Fibroblast of lung (primary cell): ENCODE data around the gene HPS1. TPM values are rescaled to one million over a fixed set of nuclear protein-coding genes. Genes with fewer than 3 reads are reported as not detected.

ENCODE experiments used
- DNase-seq, 2 donors: peaks; one replicate each; pipeline versions ENCODE4 v3.0.0 to v3.0.0-alpha.2; 2010; ENCODE audit warnings: low read depth in 2 of 2
- H2AFZ ChIP-seq: 2 replicates; pipeline ENCODE4 v1.5.1; 2012; ENCODE audit warnings: low read length, control low read depth, inconsistent platforms
- H3K27ac ChIP-seq: 2 replicates; pipeline ENCODE4 v1.5.1; 2011; ENCODE audit warnings: low read length, control low read depth; ENCODE audit not compliant: insufficient read depth
- H3K27me3 ChIP-seq: 2 replicates; pipeline ENCODE4 v1.5.1; 2011; ENCODE audit warnings: mild to moderate bottlenecking, low read length; ENCODE audit not compliant: control insufficient read depth, insufficient read depth
- H3K36me3 ChIP-seq: 2 replicates; pipeline ENCODE4 v1.5.1; 2011; ENCODE audit warnings: low read length; ENCODE audit not compliant: control insufficient read depth, insufficient read depth
- H3K4me1 ChIP-seq: 2 replicates; pipeline ENCODE4 v1.5.1; 2011; ENCODE audit warnings: low read length; ENCODE audit not compliant: control insufficient read depth, insufficient read depth; ENCODE audit errors: extremely low read depth
- H3K4me2 ChIP-seq: 2 replicates; pipeline ENCODE4 v1.5.1; 2011; ENCODE audit warnings: low read length, control low read depth; ENCODE audit not compliant: insufficient read depth; ENCODE audit errors: extremely low read depth
- H3K4me3 ChIP-seq, 4 experiments: fragments of 200-600 bp in 1 of 4; sonication (generic) in 1 of 4; replicated peaks in 1 of 4; 2 replicates each; pipeline ENCODE4 v1.5.1; 2011 to 2016; ENCODE audit warnings: low read length in 4 of 4, low read depth in 3 of 4, mild to moderate bottlenecking in 3 of 4, control low read depth in 2 of 4, inconsistent platforms in 1 of 4, mixed read lengths in 1 of 4; ENCODE audit not compliant: insufficient read depth in 1 of 4; ENCODE audit errors: control extremely low read depth in 1 of 4
- H3K79me2 ChIP-seq: 2 replicates; pipeline ENCODE4 v1.5.1; 2012; ENCODE audit warnings: mild to moderate bottlenecking, low read length, inconsistent platforms; ENCODE audit not compliant: control insufficient read depth, insufficient read depth
- H3K9ac ChIP-seq: 2 replicates; pipeline ENCODE4 v1.5.1; 2011; ENCODE audit warnings: mild to moderate bottlenecking, low read length, control low read depth; ENCODE audit not compliant: insufficient read depth
- H3K9me3 ChIP-seq: 2 replicates; pipeline ENCODE4 v1.5.1; 2012; ENCODE audit warnings: low read depth, low read length; ENCODE audit not compliant: control insufficient read depth, insufficient read depth
- H4K20me1 ChIP-seq: 2 replicates; pipeline ENCODE4 v1.5.1; 2011; ENCODE audit warnings: low read length; ENCODE audit not compliant: control insufficient read depth, insufficient read depth; ENCODE audit errors: extremely low read depth
- CTCF ChIP-seq, 2 donors: IDR thresholded peaks in 1 of 2; conservative IDR thresholded peaks in 1 of 2; 1 replicate in 1 of 2; 2 replicates in 1 of 2; pipeline ENCODE4 v1.5.1; 2011 to 2012; ENCODE audit warnings: low read length in 2 of 2, control low read depth in 1 of 2, inconsistent platforms in 1 of 2, low read depth in 1 of 2, mild to moderate bottlenecking in 1 of 2
- EZH2 ChIP-seq: IDR thresholded peaks from 2 replicates; pipeline ENCODE4 v1.5.1; 2012; ENCODE audit warnings: low read length, control low read depth, mild to moderate bottlenecking; ENCODE audit errors: missing control alignments
- polyA plus RNA-seq, 2 donors: library from polyadenylated mRNA; depleted of rRNA in 1 of 2; stranded (reverse) in 1 of 2; unstranded in 1 of 2; fragments of >200 nt; gene quantifications; 2 replicates each; pipeline ENCODE4 v1.2.1, GENCODE V29; 2011 to 2012; ENCODE audit warnings: missing spikeins in 1 of 2
- total RNA-seq: library from RNA; depleted of rRNA; stranded (reverse); fragments of >200 nt; gene quantifications from 2 replicates; pipeline ENCODE4 v1.2.1, GENCODE V29; 2014

HPS1 gene
- total and polyA plus RNA-seq, 2 donors (not counting 1 experiment from before 2014, with no cell fraction given) = 44.6 to 58.1 TPM

- no peaks in the 10 kb centered on the region for H3K36me3 ChIP-seq
- H3K27ac ChIP-seq = no peak overlapping the region
- H2AFZ ChIP-seq = no peak overlapping the region
- H4K20me1 ChIP-seq = no peaks in the 10 kb centered on the region
- H3K4me2 ChIP-seq = no peak overlapping the region
- DNase-seq = peak in 1 of 2 donors; percentile 11
- H3K9me3 ChIP-seq = no peaks in the 10 kb centered on the region
- TF ChIP-seq CTCF (conservative IDR thresholded peaks at IDR 0.05 in 1 of 2, IDR thresholded peaks at IDR 0.05 in 1 of 2; ENCODE audit: low read depth in 1 of 2, low read length in 2 of 2) = no peak
- TF ChIP-seq EZH2 = no peak
- H3K9ac ChIP-seq = no peak overlapping the region
- H3K79me2 ChIP-seq = no peaks in the 10 kb centered on the region
- H3K4me3 ChIP-seq = no peak overlapping the region
- H3K4me1 ChIP-seq = peaks cover 13% of the 10 kb centered on the region
- no peaks in the 10 kb centered on the region for H3K27me3 ChIP-seq
These were observed 69.7 kb downstream of the HPS1 start for GRCh38 chr10:98377001-98377400.

DNA sequence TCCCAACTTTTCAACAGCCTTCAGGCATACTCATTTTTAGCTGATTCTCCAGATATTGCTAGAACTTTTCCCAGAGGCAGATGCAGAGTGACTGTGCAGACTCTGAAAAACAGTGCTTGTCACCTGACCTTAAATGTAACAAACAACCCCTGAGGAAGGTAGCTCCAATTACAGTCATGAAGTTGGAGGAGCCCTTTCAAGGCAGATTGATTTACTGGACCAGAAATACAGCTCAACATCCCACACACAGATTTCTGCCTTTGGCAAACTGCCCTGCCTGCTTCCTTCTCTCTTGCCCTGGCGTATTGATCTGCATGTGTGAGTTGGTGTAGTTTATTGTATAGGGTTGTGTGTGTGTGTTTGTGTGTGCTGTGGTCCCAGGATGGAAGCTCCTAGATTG, 70.2 kb downstream of the HPS1 start:
- Histone ChIP-seq H3K79me2 (no peaks in the 10 kb centered on the region), H3K4me1 (peaks cover 13% of the 10 kb centered on the region), H3K4me3 (no peak overlapping the region), H3K9me3 (no peaks in the 10 kb centered on the region), H3K36me3 (no peaks in the 10 kb centered on the region), H3K4me2 (no peak overlapping the region), H3K27me3 (no peaks in the 10 kb centered on the region), H3K27ac (no peak overlapping the region), H4K20me1 (no peaks in the 10 kb centered on the region), H3K9ac (no peak overlapping the region), H2AFZ (no peak overlapping the region)
- no peak for TF ChIP-seq CTCF (conservative IDR thresholded peaks at IDR 0.05 in 1 of 2, IDR thresholded peaks at IDR 0.05 in 1 of 2; ENCODE audit: low read depth in 1 of 2, low read length in 2 of 2)
- TF ChIP-seq EZH2 = no peak
- DNase-seq = peak; percentile 50 to 68

DNA sequence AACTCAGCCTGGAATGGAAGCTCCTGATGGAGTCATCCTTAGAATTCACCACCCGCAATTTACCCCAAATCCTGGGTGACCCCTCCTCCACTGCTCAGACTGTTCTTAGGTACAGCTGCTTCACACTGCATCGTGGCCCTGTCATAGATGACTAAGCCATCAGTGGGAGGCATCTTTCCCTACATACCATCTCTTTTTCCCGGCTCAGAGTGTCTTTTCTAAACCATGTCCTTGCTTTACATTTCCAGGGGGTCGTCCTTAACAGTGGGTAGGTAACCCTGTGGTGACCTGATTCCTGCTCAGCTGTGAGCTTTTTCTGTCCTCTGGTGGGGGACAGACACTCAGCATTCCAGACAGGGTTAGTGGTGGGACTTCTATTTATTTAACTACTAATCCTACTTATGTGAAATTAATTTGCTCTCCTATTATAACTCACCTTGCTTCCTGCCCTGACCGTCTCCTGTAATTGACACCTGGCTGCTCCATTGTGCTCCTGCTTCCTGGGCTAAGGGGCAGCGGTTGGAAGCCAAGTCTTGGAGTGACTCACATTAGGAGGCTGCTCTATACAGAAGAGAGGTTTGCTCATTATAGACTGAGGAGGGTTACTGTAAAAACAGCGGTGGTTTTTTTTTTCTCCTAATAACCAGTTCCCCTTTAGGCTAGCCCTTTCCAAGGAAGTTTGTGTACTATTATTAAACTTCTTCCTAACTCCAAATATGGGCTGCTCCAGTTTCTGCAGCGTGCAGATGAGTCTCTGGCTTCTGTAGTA, 72.3 kb downstream of the HPS1 start:
- TF ChIP-seq CTCF (conservative IDR thresholded peaks at IDR 0.05 in 1 of 2, IDR thresholded peaks at IDR 0.05 in 1 of 2; ENCODE audit: low read depth in 1 of 2, low read length in 2 of 2) (no peak), EZH2 (no peak)
- Histone ChIP-seq H3K4me2 (peak overlapping the region; percentile 32), H3K27me3 (no peaks in the 10 kb centered on the region), H3K9me3 (no peaks in the 10 kb centered on the region), H3K9ac (no peak overlapping the region), H2AFZ (no peak overlapping the region), H3K79me2 (no peaks in the 10 kb centered on the region), H4K20me1 (no peaks in the 10 kb centered on the region), H3K27ac (peak overlapping the region; percentile 65), H3K4me1 (peaks cover 16% of the 10 kb centered on the region), H3K4me3 (no peak overlapping the region), H3K36me3 (no peaks in the 10 kb centered on the region)
- DNase-seq = peak; percentile 57 to 84
